ENCODE results near the gene ADAMTS8. TPM values are rescaled to one million over a fixed set of nuclear protein-coding genes. Genes with fewer than 3 reads are reported as not detected.

Gene ADAMTS8
- total and polyA plus RNA-seq, 10 of the 15 experiments (the other 5 are each of a cell fraction or from before 2014, with no cell fraction given): not detected

DNA sequence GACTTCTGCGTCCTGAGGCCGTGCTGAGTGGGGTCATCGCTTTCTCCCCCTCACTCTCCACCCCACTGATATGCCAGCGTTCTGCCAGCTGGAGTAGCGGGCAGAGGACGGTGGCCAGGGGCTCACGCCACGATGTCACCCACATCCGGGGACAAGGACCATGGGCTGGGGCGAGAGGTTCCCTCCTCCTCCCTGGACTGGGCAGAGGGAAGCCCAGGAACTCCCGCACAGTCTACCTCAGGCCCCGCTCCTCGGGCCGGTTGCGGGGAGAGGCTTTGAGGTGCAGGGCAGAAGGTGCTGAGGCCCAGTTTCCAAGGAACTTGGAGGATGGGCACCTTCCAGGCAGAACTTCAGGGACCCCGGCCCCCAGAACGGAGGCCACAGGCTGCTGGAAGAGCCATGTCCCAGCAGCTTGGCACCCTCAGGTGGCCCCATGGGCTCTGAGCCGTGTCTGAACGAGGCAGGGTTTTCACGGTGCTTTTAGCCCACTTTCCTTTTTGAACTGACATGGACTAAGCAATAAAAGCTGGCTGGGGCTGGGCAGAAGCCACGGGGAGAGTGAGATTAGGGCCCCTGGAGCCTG lies 45.5 kb upstream of the ADAMTS8 start:
- H3K9ac ChIP-seq (ENCODE audit: control insufficient read depth, insufficient read depth, low read length): no peak overlapping the region
- POLR2A ChIA-PET: no interaction called here
- H3K27ac ChIP-seq (ENCODE audit: control insufficient read depth, insufficient read depth): no peak overlapping the region
- SMC1A ChIA-PET (ENCODE audit: uncharacterized antibody, unreplicated experiment): no interaction called here
- CTCF ChIA-PET: no interaction called here
- H3K9me3 ChIP-seq (replicated peaks; ENCODE audit: control insufficient read depth, insufficient read depth, low read length): no peaks in the 10 kb centered on the region
- H3K4me1 ChIP-seq (ENCODE audit: control insufficient read depth, insufficient read depth, low read length): no peaks in the 10 kb centered on the region
- 36% methylated on average over 21 of the region's 21 CpGs for WGBS (ENCODE audit: insufficient coverage, insufficient replicate concordance, low lambda C conversion rate, missing lambda C conversion rate)
- in situ Hi-C loops (cut with MboI): no loop called here
- H2AFZ ChIP-seq (ENCODE audit: control insufficient read depth, low read depth, low read length): no peak overlapping the region
- no TSS peak for BruUV-seq (replicated peaks)
- no peaks in the 10 kb centered on the region for H4K20me1 ChIP-seq (ENCODE audit: control insufficient read depth, insufficient read depth)
- H3K27me3 ChIP-seq (replicated peaks in 1 of 2; ENCODE audit: control insufficient read depth in 2 of 2, insufficient read depth in 2 of 2, low read length in 1 of 2): 0 out of 4 replicates have a peak, but pooled peaks cover 0 to 3% of the 10 kb centered on the region in 2 experiments
- TF ChIP-seq EZH2 (IDR thresholded peaks at IDR 0.05; ENCODE audit: borderline replicate concordance, control insufficient read depth, low read depth, low read length): no peak
- TF ChIP-seq NFYB (IDR thresholded peaks at IDR 0.05; ENCODE audit: insufficient read depth, low read depth, low read length): no peak
- TF ChIP-seq TCF7 (IDR thresholded peaks at IDR 0.05; ENCODE audit: borderline replicate concordance): no peak
- no peak for TF ChIP-seq EED (IDR thresholded peaks at IDR 0.05; ENCODE audit: low read depth)
- TF ChIP-seq POLR2AphosphoS2 (IDR thresholded peaks at IDR 0.05; ENCODE audit: low read depth, low read length): no peak
- TF ChIP-seq JUNB (IDR thresholded peaks at IDR 0.05): no peak
- TF ChIP-seq SMARCA5 (IDR thresholded peaks at IDR 0.05): no peak
- no peak for TF ChIP-seq CREB1 (IDR thresholded peaks at IDR 0.05; ENCODE audit: low read depth)
- RAD21 ChIA-PET (ENCODE audit: unreplicated experiment): no interaction called here
- DNase-seq (ENCODE audit: low read depth, low spot score): no peak
- FAIRE-seq: no peak
- no peak for ATAC-seq
- H3K36me3 ChIP-seq (ENCODE audit: control insufficient read depth in 2 of 2, insufficient read depth in 2 of 2, low read length in 1 of 2): no peaks in the 10 kb centered on the region
- H3K79me2 ChIP-seq (ENCODE audit: control insufficient read depth, insufficient read depth, low read length): no peaks in the 10 kb centered on the region
- no peak overlapping the region for H3K4me3 ChIP-seq
- intact Hi-C loops (cut with micrococcal nuclease; ENCODE audit: unreplicated experiment): no loop called here
- no peak overlapping the region for H3K4me2 ChIP-seq (ENCODE audit: control insufficient read depth, insufficient read depth)
